Stimulated activated CD8-positive, alpha-beta memory T cell treated with anti-CD3 and anti-CD28 coated beads, Interleukin-15, amount 100 ng/mL, for 4 hours (primary cell): Measurements from ENCODE around the gene ACBD7.

Experiments
- DNase-seq, 2 donors: peaks; one replicate each; pipeline ENCODE4 v3.0.0-alpha.2; 2020; ENCODE audit warnings: low read depth in 2 of 2

ACBD7 gene

GRCh38 chr10:15091418-15091817 lies 2.8 kb upstream of the ACBD7 start:
- DNase-seq, result no peak

- DNase-seq, result no peak
Observed at GRCh38 chr10:15084502-15084922, 4.1 kb downstream of the ACBD7 start.

- DNase-seq, result no peak
Observed at GRCh38 chr10:15083674-15084501, 4.7 kb downstream of the ACBD7 start.

GRCh38 chr10:15075421-15075820 lies 13.2 kb downstream of the ACBD7 start:
- no peak for DNase-seq

- no peak for DNase-seq
Observed at GRCh38 chr10:15072358-15072757, 16.2 kb downstream of the ACBD7 start.

- DNase-seq, result no peak
Observed at GRCh38 chr10:15069230-15069629, 19.3 kb downstream of the ACBD7 start.

- DNase-seq, result no peak
Observed at GRCh38 chr10:15068802-15069201, 19.8 kb downstream of the ACBD7 start.

GRCh38 chr10:15067154-15067553 lies 21.4 kb downstream of the ACBD7 start:
- no peak for DNase-seq

GRCh38 chr10:15060638-15061037 lies 27.9 kb downstream of the ACBD7 start:
- no peak for DNase-seq

GRCh38 chr10:15059914-15060313 lies 28.7 kb downstream of the ACBD7 start:
- no peak for DNase-seq

GRCh38 chr10:15058689-15059088 lies 29.9 kb downstream of the ACBD7 start:
- no peak for DNase-seq

- no peak for DNase-seq
Observed at GRCh38 chr10:15053061-15053460, 35.5 kb downstream of the ACBD7 start.

- DNase-seq, result no peak
Observed at GRCh38 chr10:15052121-15052520, 36.5 kb downstream of the ACBD7 start.

- no peak for DNase-seq
Observed at GRCh38 chr10:15049533-15049932, 39.0 kb downstream of the ACBD7 start.

- DNase-seq, result no peak
Observed at GRCh38 chr10:15046626-15047025, 42.0 kb downstream of the ACBD7 start.

GRCh38 chr10:15045380-15045779 lies 43.2 kb downstream of the ACBD7 start:
- no peak for DNase-seq

GRCh38 chr10:15043674-15044073 lies 44.9 kb downstream of the ACBD7 start, which contains the start of gene OLAH:
Gene OLAH, plus strand, starts transcription at chr10:15043943. Its CDS starts 3,346 bp downstream, at chr10:15047289.
- no peak for DNase-seq

- no peak for DNase-seq
Observed at GRCh38 chr10:15038416-15038815, 50.2 kb downstream of the ACBD7 start.

GRCh38 chr10:15037691-15038090 lies 50.9 kb downstream of the ACBD7 start:
- DNase-seq, result no peak

- DNase-seq, result no peak
Observed at GRCh38 chr10:15035385-15036301, 52.9 kb downstream of the ACBD7 start.

GRCh38 chr10:15027741-15028140 lies 60.8 kb downstream of the ACBD7 start:
- no peak for DNase-seq
